Sigmoid colon (tissue), 4 donors: Measurements from ENCODE around the gene ETV6.

ENCODE experiments used
- CTCF ChIP-seq, 4 experiments: fragments of 450-650 bp in 3 of 4; fragments of 200-600 bp in 1 of 4; IDR thresholded peaks; one replicate each; pipeline ENCODE4 v1.5.1; 2016 to 2019; ENCODE audit warnings: antibody characterized with exemption in 4 of 4, mild to moderate bottlenecking in 3 of 4, moderate library complexity in 2 of 4
- EP300 ChIP-seq, 4 donors: sonication (generic); formaldehyde crosslinking; IDR thresholded peaks; one replicate each; pipeline ENCODE4 v1.6.1; 2017; ENCODE audit warnings: antibody characterized with exemption in 4 of 4
- POLR2A ChIP-seq, 2 donors: fragments of 450-650 bp; IDR thresholded peaks; one replicate each; pipeline ENCODE4 v1.6.1; 2016; ENCODE audit warnings: antibody characterized with exemption in 2 of 2, mild to moderate bottlenecking in 2 of 2, moderate library complexity in 2 of 2
- POLR2AphosphoS5 ChIP-seq, 4 donors: sonication (generic); formaldehyde crosslinking; IDR thresholded peaks; one replicate each; pipeline ENCODE4 v1.6.1; 2017; ENCODE audit warnings: antibody characterized with exemption in 4 of 4

GRCh38 chr12:11609045-11609444, 40.4 kb upstream of the ETV6 start:
- TF ChIP-seq CTCF (IDR thresholded peaks at IDR 0.05) (no peak), POLR2AphosphoS5 (IDR thresholded peaks at IDR 0.05) (no peak), POLR2A (IDR thresholded peaks at IDR 0.05) (no peak), EP300 (IDR thresholded peaks at IDR 0.05) (no peak)
